Natural killer cell treated with Interleukin-12 subunit alpha and Interleukin-12 subunit beta and Interleukin-15 and Interleukin-18, amount 100 ng/mL, for 72 hours (primary cell): Measurements from ENCODE around the gene PTPRN2. TPM values are rescaled to one million over a fixed set of nuclear protein-coding genes. Genes with fewer than 3 reads are reported as not detected.

Experiments
- ATAC-seq, 2 donors: fragments of 150-1000 bp; cut with Tn5 transposase in 1 of 2; sonication (Bioruptor Pico), chemical (Tn5 transposase) in 1 of 2; 2 replicates each; pipeline ENCODE4 v1.10.0; 2021
- DNase-seq: peaks from one replicate; pipeline ENCODE4 v3.0.0; 2022; ENCODE audit warnings: low spot score
- H3K27ac Mint-ChIP-seq, 2 donors: 1 replicate in 1 of 2; 2 replicates in 1 of 2; pipeline ENCODE4 v1.8.0; 2022; ENCODE audit warnings: mixed read lengths in 2 of 2, mild to moderate bottlenecking in 1 of 2, moderate library complexity in 1 of 2
- H3K27me3 Mint-ChIP-seq, 2 donors: 1 replicate in 1 of 2; 2 replicates in 1 of 2; pipeline ENCODE4 v1.8.0; 2022; ENCODE audit warnings: mixed read lengths in 2 of 2
- H3K36me3 Mint-ChIP-seq: one replicate; pipeline ENCODE4 v1.8.0; 2022; ENCODE audit warnings: mixed read lengths
- H3K4me1 Mint-ChIP-seq, 2 donors: 1 replicate in 1 of 2; 2 replicates in 1 of 2; pipeline ENCODE4 v1.8.0; 2022; ENCODE audit warnings: low read depth in 2 of 2, mixed read lengths in 2 of 2, mild to moderate bottlenecking in 1 of 2
- H3K4me3 Mint-ChIP-seq: one replicate; pipeline ENCODE4 v1.8.0; 2022; ENCODE audit warnings: mixed read lengths
- H3K9me3 Mint-ChIP-seq: 2 replicates; pipeline ENCODE4 v1.8.0; 2022; ENCODE audit warnings: mixed read lengths
- total RNA-seq, 2 donors: library from RNA; stranded (reverse); gene quantifications; one replicate each; pipeline ENCODE4 v1.2.3, GENCODE V29; 2022

PTPRN2 gene
- total RNA-seq, 2 donors from 2014 or later: 0.17 to 0.74 TPM

DNA sequence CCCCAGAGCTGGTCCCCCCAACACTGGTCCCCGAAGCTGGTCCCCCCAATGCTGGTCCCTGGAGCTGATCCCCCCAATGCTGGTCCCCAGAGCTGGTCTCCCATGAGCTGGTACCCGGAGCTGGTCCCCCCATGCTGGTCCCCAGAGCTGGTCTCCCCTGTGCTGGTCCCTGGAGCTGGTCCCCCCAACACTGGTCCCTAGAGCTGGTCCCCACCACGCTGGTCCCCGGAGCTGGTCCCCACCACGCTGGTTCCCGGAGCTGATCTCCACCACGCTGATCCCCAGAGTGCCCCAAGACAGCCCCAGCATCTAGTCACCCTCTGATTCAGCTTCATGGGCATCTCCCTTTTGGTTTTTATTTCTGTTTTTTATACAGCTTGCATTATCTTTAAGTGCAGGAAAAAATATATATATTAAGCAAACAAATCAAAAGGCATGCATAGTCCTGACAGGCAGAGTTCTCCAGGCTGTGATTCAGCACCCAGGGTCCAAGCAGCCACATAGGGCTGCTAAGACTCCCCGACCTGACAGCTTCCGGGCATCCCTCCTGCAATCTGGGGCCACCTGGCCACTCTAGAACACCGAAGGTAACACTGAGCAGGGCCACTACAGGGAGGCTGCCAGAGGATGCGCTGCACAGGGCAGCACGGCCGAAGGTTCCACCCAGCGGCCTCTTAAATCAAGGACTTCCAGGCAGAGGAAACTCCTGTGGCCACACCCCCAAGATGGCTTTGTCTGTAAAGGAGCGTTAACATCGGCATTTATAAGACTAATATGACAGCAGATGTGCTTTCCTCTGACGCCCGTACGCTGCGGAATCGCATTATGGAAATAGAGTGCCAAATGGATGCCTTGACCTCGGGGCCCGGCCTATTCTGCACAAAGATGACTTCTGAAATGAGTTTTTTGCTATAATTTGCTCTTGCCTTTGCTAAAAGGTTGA lies 215.0 kb downstream of the PTPRN2 start:
- H3K27me3 Mint-ChIP-seq: peaks cover 0 to 3% of the 10 kb centered on the region in 2 donors
- no peaks in the 10 kb centered on the region for H3K9me3 Mint-ChIP-seq
- peak; percentile 39 to 56 for ATAC-seq
- no peak overlapping the region for H3K4me3 Mint-ChIP-seq
- H3K36me3 Mint-ChIP-seq: no peaks in the 10 kb centered on the region
- DNase-seq: peak; percentile 22
- H3K27ac Mint-ChIP-seq: no peak overlapping the region
- H3K4me1 Mint-ChIP-seq: no peaks in the 10 kb centered on the region

- H3K4me1 Mint-ChIP-seq: no peaks in the 10 kb centered on the region
- no peaks in the 10 kb centered on the region for H3K36me3 Mint-ChIP-seq
- peaks cover 0 to 3% of the 10 kb centered on the region in 2 donors for H3K27me3 Mint-ChIP-seq
- no peak overlapping the region for H3K4me3 Mint-ChIP-seq
- no peaks in the 10 kb centered on the region for H3K9me3 Mint-ChIP-seq
- no peak overlapping the region for H3K27ac Mint-ChIP-seq
- DNase-seq: no peak
- ATAC-seq: peak in 1 of 2 donors; percentile 52
These were observed 215.8 kb downstream of the PTPRN2 start for GRCh38 chr7:158371856-158372255.

GRCh38 chr7:158369866-158370265 lies 217.8 kb downstream of the PTPRN2 start:
- no peaks in the 10 kb centered on the region for H3K4me1 Mint-ChIP-seq
- no peaks in the 10 kb centered on the region for H3K36me3 Mint-ChIP-seq
- DNase-seq (no peak), ATAC-seq (no peak)
- no peak overlapping the region for H3K27ac Mint-ChIP-seq
- H3K27me3 Mint-ChIP-seq: peaks cover 0 to 3% of the 10 kb centered on the region in 2 donors
- no peak overlapping the region for H3K4me3 Mint-ChIP-seq
- H3K9me3 Mint-ChIP-seq: no peaks in the 10 kb centered on the region

DNA sequence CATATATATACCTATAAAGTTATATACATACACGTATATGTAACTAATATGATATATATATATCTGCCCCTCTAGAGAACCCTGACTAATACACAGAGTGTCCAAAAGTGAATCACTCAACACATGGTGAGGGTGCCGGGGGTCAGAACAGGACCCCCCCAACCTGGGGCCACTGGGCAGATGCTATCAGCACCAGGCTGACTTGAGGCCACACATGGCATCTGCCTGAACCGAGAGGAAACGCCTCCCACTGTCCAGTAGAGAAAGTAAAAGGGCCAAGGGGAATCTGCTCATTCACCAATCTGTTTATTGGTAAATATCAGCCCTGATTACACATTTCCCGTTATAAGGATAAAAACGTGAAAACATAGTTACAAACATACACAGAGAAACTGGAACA lies 218.3 kb downstream of the PTPRN2 start:
- peaks cover 0 to 2% of the 10 kb centered on the region in 2 donors for H3K27me3 Mint-ChIP-seq
- no peak overlapping the region for H3K27ac Mint-ChIP-seq
- DNase-seq (no peak), ATAC-seq (no peak)
- no peaks in the 10 kb centered on the region for H3K9me3 Mint-ChIP-seq
- no peaks in the 10 kb centered on the region for H3K36me3 Mint-ChIP-seq
- H3K4me3 Mint-ChIP-seq: no peak overlapping the region
- no peaks in the 10 kb centered on the region for H3K4me1 Mint-ChIP-seq

DNA sequence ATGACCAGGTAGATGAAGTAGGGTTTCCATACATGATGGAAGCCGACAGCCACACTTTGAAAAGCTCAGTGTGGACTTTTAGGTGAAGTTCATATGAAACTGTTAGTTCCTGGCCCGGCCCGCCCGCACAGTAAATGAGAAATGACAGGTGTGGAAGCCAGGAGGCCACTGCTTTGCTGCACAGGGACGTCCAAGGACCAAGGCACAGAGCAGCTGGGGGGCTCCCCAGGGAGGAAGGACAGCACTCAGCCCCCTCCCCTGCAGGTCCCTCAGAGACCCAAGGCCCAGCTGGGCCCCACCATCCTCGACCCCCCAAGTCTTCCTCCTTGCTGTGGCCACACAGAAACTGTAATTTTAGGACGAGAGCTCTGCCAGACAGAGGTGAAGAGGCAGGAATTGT lies 219.2 kb downstream of the PTPRN2 start:
- Mint-ChIP-seq H3K4me1 (no peaks in the 10 kb centered on the region), H3K36me3 (no peaks in the 10 kb centered on the region), H3K27me3 (no peaks in the 10 kb centered on the region), H3K27ac (no peak overlapping the region), H3K4me3 (no peak overlapping the region), H3K9me3 (no peaks in the 10 kb centered on the region)
- ATAC-seq (no peak), DNase-seq (no peak)

- H3K9me3 Mint-ChIP-seq: no peaks in the 10 kb centered on the region
- no peaks in the 10 kb centered on the region for H3K27me3 Mint-ChIP-seq
- DNase-seq (no peak), ATAC-seq (no peak)
- H3K4me1 Mint-ChIP-seq: no peaks in the 10 kb centered on the region
- no peak overlapping the region for H3K4me3 Mint-ChIP-seq
- no peak overlapping the region for H3K27ac Mint-ChIP-seq
- H3K36me3 Mint-ChIP-seq: no peaks in the 10 kb centered on the region
These were observed 220.0 kb downstream of the PTPRN2 start for GRCh38 chr7:158367634-158367982.

DNA sequence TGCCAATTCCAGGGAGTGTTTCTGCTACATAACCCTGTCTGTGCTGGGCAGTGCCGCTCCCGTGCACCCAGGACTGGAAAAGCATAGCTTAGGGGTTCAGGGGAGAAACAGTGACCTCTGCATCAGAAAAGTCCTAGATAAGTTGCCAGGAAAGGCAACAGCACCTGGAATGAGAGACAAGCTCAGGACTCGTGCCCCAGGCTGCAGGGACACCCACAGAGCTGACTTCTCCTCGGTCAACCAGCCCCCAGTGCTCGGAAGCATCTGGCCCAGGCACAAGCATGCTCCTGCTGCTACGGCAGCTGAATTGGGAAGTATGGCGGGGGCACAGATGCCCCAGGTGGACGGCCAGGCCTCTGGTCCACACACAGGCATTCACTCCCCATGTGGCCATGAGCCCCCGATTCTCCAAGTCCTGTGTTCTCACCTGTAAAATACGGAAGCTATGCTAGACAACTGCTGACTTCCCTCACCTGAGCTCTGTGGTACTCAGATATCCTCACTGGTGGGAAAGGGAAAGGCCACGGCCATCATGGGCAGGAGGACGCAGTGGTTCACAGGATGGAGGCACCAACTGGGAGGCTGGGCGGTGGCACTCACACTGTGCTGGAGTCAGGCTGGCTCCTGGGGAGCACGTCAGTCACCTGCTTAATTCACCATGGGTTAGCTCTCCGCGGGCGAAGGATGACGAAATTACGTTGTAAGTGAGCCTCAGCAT lies 220.5 kb downstream of the PTPRN2 start:
- no peaks in the 10 kb centered on the region for H3K36me3 Mint-ChIP-seq
- DNase-seq (no peak), ATAC-seq (no peak)
- H3K4me3 Mint-ChIP-seq: no peak overlapping the region
- no peaks in the 10 kb centered on the region for H3K9me3 Mint-ChIP-seq
- H3K27me3 Mint-ChIP-seq: no peaks in the 10 kb centered on the region
- H3K27ac Mint-ChIP-seq: no peak overlapping the region
- no peaks in the 10 kb centered on the region for H3K4me1 Mint-ChIP-seq

DNA sequence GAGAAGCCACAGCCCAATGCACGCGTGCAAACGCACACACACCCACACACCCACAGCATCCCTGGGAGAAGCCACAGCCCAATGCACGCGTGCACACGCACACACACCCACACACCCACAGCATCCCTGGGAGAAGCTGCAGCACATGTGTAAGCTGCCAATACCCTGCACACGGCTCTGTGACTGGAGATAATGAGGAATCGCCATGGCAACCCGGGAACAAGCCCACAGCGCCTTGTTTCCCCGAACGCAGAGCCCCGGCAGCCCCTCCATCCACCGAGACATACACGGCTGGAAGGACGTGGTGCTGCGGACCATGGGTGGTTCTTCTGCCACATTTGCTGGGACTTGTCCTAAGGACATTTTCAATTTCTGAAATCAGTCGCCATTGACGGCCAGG lies 221.3 kb downstream of the PTPRN2 start:
- Mint-ChIP-seq H3K36me3 (no peaks in the 10 kb centered on the region), H3K4me3 (no peak overlapping the region), H3K27me3 (no peaks in the 10 kb centered on the region), H3K27ac (no peak overlapping the region), H3K4me1 (no peaks in the 10 kb centered on the region), H3K9me3 (no peaks in the 10 kb centered on the region)
- DNase-seq (no peak), ATAC-seq (no peak)

- Mint-ChIP-seq H3K36me3 (no peaks in the 10 kb centered on the region), H3K9me3 (no peaks in the 10 kb centered on the region), H3K4me1 (no peaks in the 10 kb centered on the region), H3K27me3 (no peaks in the 10 kb centered on the region), H3K4me3 (no peak overlapping the region), H3K27ac (no peak overlapping the region)
- no peak for DNase-seq
- no peak for ATAC-seq
These were observed 222.4 kb downstream of the PTPRN2 start for GRCh38 chr7:158365267-158365666.

DNA sequence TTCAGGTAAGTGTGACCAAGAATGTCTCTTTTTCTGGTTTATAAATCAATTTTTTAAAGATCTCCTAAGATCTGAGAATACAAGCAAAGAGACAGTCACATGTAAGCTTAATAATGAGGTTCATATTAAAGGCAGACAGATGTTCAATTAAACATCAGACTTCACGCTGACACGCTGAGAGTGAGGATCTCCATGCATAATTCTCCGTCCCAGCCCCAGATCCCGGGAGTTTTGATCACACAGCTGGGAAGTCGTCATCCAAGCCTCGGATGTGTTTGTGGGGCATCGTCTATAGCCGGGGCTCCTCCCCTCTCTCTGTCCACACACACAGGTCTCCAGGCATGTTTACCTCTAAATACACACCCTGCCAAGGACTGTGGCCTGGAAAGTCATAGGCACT lies 223.2 kb downstream of the PTPRN2 start:
- no peaks in the 10 kb centered on the region for H3K36me3 Mint-ChIP-seq
- no peak overlapping the region for H3K27ac Mint-ChIP-seq
- DNase-seq (no peak), ATAC-seq (no peak)
- H3K4me3 Mint-ChIP-seq: no peak overlapping the region
- H3K4me1 Mint-ChIP-seq: no peaks in the 10 kb centered on the region
- H3K27me3 Mint-ChIP-seq: no peaks in the 10 kb centered on the region
- no peaks in the 10 kb centered on the region for H3K9me3 Mint-ChIP-seq

- Mint-ChIP-seq H3K4me3 (no peak overlapping the region), H3K36me3 (no peaks in the 10 kb centered on the region), H3K4me1 (no peaks in the 10 kb centered on the region), H3K27ac (no peak overlapping the region), H3K27me3 (no peaks in the 10 kb centered on the region), H3K9me3 (no peaks in the 10 kb centered on the region)
- ATAC-seq: no peak
- DNase-seq: no peak
These were observed 224.4 kb downstream of the PTPRN2 start for GRCh38 chr7:158362912-158363905.

GRCh38 chr7:158362001-158362400 lies 225.6 kb downstream of the PTPRN2 start:
- Mint-ChIP-seq H3K4me3 (no peak overlapping the region), H3K36me3 (no peaks in the 10 kb centered on the region), H3K27ac (no peak overlapping the region), H3K4me1 (no peaks in the 10 kb centered on the region), H3K27me3 (no peaks in the 10 kb centered on the region), H3K9me3 (no peaks in the 10 kb centered on the region)
- ATAC-seq (peak in 1 of 2 donors; percentile 58), DNase-seq (no peak)

DNA sequence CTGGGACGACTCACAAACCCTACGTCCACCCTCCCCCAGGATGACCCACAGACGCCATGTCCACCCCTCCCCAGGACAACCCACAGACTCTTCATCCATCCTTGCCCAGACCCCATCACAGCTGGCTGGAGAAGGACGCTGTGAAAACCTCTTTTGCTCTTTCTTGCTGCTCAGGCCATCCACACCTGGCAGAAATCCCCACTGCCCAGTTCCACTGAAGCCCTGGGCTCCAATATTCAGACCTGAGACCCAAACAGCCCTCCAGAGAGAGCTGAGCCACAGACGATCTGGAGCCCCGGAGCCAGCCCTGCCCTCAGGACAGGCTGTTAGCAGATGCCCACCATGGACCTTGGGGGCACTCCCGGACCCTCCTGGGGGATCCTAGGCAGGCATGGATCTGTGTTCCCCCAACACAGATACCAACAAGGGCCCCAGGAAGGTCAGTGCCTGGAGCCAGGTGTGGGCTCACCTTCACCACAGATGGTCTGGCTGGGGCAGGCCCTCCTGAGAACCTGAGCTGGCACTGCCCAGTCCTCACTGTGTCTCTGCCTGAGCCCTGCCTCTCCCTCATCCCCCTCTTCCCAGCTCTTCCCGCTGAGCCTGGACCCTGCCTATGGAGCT lies 226.2 kb downstream of the PTPRN2 start:
- Mint-ChIP-seq H3K4me3 (no peak overlapping the region), H3K9me3 (no peaks in the 10 kb centered on the region), H3K4me1 (no peaks in the 10 kb centered on the region), H3K27me3 (peaks cover 0 to 5% of the 10 kb centered on the region in 2 donors), H3K27ac (no peak overlapping the region), H3K36me3 (no peaks in the 10 kb centered on the region)
- ATAC-seq (peak; percentile 21 to 44), DNase-seq (no peak)
